A549 (cell line): Measurements from ENCODE around the gene COMT. TPM values are rescaled to one million over a fixed set of nuclear protein-coding genes. Genes with fewer than 3 reads are reported as not detected.
A peak's percentile ranks its signal among the peaks of the same experiment; 100 is the strongest.

ENCODE experiments used
- ATAC-seq, 2 experiments: fragments of 200-7000 bp in 1 of 2; fragments of >200 bp in 1 of 2; cut with Nextera tagmentation in 1 of 2; cut with Tn5 transposase in 1 of 2; 3 replicates each; pipeline versions ENCODE4 v1.8.0 to v1.9.1; 2018 to 2020; ENCODE audit warnings: mild to moderate bottlenecking in 1 of 2, moderate library complexity in 1 of 2
- CTCF ChIA-PET: fragments of 300-600 bp; sonication (Branson Sonifier 250); formaldehyde crosslinking; extraction: SDS; loops from one replicate; lab custom pipeline; 2021; ENCODE audit warnings: antibody characterized with exemption, inconsistent platforms; lab: Yijun Ruan, JAX
- POLR2A ChIA-PET: fragments of 350-600 bp; formaldehyde crosslinking; extraction: SDS; loops from one replicate; lab custom pipeline; 2021; ENCODE audit warnings: antibody characterized with exemption, inconsistent platforms; lab: Yijun Ruan, JAX
- DNase-seq, 2 experiments: peaks; one replicate each; pipeline versions ENCODE4 v3.0.0 to v3.0.0-alpha.2; 2011 to 2016; ENCODE audit warnings: low read depth in 1 of 2, low spot score in 1 of 2
- FAIRE-seq: peaks from 2 replicates; lab custom pipeline; 2011; peaks lifted over from hg19 to GRCh38; lab: Jason Lieb, UNC
- H3K27ac ChIP-seq, 2 experiments: fragments of >200 bp; sonication (Bioruptor Twin); formaldehyde crosslinking; 3 replicates each; pipeline ENCODE4 v1.5.1; 2016 to 2017
- H3K4me1 ChIP-seq: fragments of >200 bp; sonication (Bioruptor Twin); formaldehyde crosslinking; 3 replicates; pipeline ENCODE4 v1.6.1; 2016
- H3K4me2 ChIP-seq: fragments of >200 bp; sonication (Bioruptor Twin); formaldehyde crosslinking; 3 replicates; pipeline ENCODE4 v1.6.1; 2016
- H3K4me3 ChIP-seq: fragments of >200 bp; sonication (Bioruptor Twin); formaldehyde crosslinking; 3 replicates; pipeline ENCODE4 v1.5.1; 2016
- H3K9me3 ChIP-seq: fragments of >200 bp; sonication (Bioruptor Twin); formaldehyde crosslinking; 3 replicates; pipeline ENCODE4 v1.6.1; 2016
- BHLHE40 ChIP-seq: IDR thresholded peaks from 2 replicates; pipeline ENCODE4 v1.6.1; 2012; ENCODE audit warnings: low read depth, low read length, inconsistent platforms
- CEBPB ChIP-seq, 2 experiments: fragments of >200 bp in 1 of 2; sonication (Bioruptor Twin) in 1 of 2; formaldehyde crosslinking in 1 of 2; IDR thresholded peaks; 2 replicates each; pipeline ENCODE4 v1.6.1; 2012 to 2016
- E2F6 ChIP-seq: IDR thresholded peaks from 2 replicates; pipeline ENCODE4 v1.6.1; 2012; ENCODE audit warnings: low read depth, borderline replicate concordance
- EHMT2 ChIP-seq: fragments of 200-600 bp; sonication (generic); IDR thresholded peaks from 2 replicates; pipeline ENCODE4 v1.6.1; 2016; ENCODE audit warnings: antibody characterized with exemption, low read depth, mild to moderate bottlenecking, moderate library complexity
- EP300 ChIP-seq, 2 experiments: fragments of >200 bp; sonication (Bioruptor Twin); formaldehyde crosslinking; IDR thresholded peaks; 2 replicates in 1 of 2; 3 replicates in 1 of 2; pipeline ENCODE4 v1.6.1; 2016 to 2017
- HDAC2 ChIP-seq: fragments of 200-600 bp; sonication (generic); IDR thresholded peaks from 2 replicates; pipeline ENCODE4 v1.6.1; 2016
- HEYL ChIP-seq: fragments of 250-450 bp; sonication (Bioruptor Pico); IDR thresholded peaks from 2 replicates; pipeline ENCODE4 v1.8.0; 2021; ENCODE audit warnings: mild to moderate bottlenecking, moderate library complexity
- JUNB ChIP-seq: fragments of >200 bp; sonication (Bioruptor Twin); formaldehyde crosslinking; IDR thresholded peaks from 2 replicates; pipeline ENCODE4 v1.6.1; 2016
- KDM5A ChIP-seq: fragments of 200-600 bp; sonication (generic); IDR thresholded peaks from 2 replicates; pipeline ENCODE4 v1.6.1; 2016; ENCODE audit warnings: antibody characterized with exemption, mild to moderate bottlenecking
- MAFK ChIP-seq: fragments of 450-650 bp; IDR thresholded peaks from 2 replicates; pipeline ENCODE4 v1.6.1; 2014; ENCODE audit not compliant: partially characterized antibody
- MYC ChIP-seq: IDR thresholded peaks from 2 replicates; pipeline ENCODE4 v1.6.1; 2012; ENCODE audit warnings: mild to moderate bottlenecking, inconsistent platforms, low read length, improper control_type of control experiment, borderline replicate concordance
- PHF8 ChIP-seq: fragments of 200-600 bp; sonication (generic); IDR thresholded peaks from 2 replicates; pipeline ENCODE4 v1.6.1; 2016; ENCODE audit warnings: low read depth, mild to moderate bottlenecking, antibody characterized with exemption, moderate library complexity, borderline replicate concordance
- POLR2AphosphoS2 ChIP-seq: conservative IDR thresholded peaks from 2 replicates; pipeline ENCODE4 v1.6.1; 2012; ENCODE audit warnings: low read length, improper control_type of control experiment, inconsistent platforms
- RAD21 ChIP-seq, 2 experiments: fragments of >200 bp in 1 of 2; sonication (Bioruptor Twin) in 1 of 2; formaldehyde crosslinking in 1 of 2; IDR thresholded peaks in 1 of 2; conservative IDR thresholded peaks in 1 of 2; 2 replicates in 1 of 2; 3 replicates in 1 of 2; pipeline ENCODE4 v1.6.1; 2012 to 2018; ENCODE audit warnings: inconsistent platforms in 1 of 2
- RFX5 ChIP-seq: fragments of 450-650 bp; IDR thresholded peaks from 2 replicates; pipeline ENCODE4 v1.7.1; 2014; ENCODE audit warnings: antibody characterized with exemption, mild to moderate bottlenecking, moderate library complexity
- ZC3H11A ChIP-seq: fragments of 450-650 bp; IDR thresholded peaks from 2 replicates; pipeline ENCODE4 v1.6.1; 2014; ENCODE audit warnings: antibody characterized with exemption, mild to moderate bottlenecking
- ZNF302 ChIP-seq: fragments of 250-450 bp; sonication (Bioruptor Pico); IDR thresholded peaks from 2 replicates; pipeline ENCODE4 v1.9.0; 2021; ENCODE audit warnings: inconsistent platforms, mild to moderate bottlenecking, moderate library complexity
- WGBS: methylation state at CpG from one replicate; pipeline ENCODE4 v1.1.6; 2017; ENCODE audit errors: missing lambda C conversion rate; 5-methylcytosine and 5-hydroxymethylcytosine counted together
- polyA plus RNA-seq, 4 experiments: library from polyadenylated mRNA; depleted of rRNA in 3 of 4; stranded (reverse); fragments of >200 nt; fragmentation: RNase III in 1 of 4; extraction: RNeasy Plus Mini Kit Qiagen cat#74134 plus additional on column Dnase treatment in 1 of 4; gene quantifications; 2 replicates in 3 of 4; 3 replicates in 1 of 4; pipeline ENCODE4 v1.2.3, GENCODE V29; 2011 to 2017
- TF ChIP-seq, protein P1 (sequence below): fragments of >200 bp; sonication (Bioruptor Twin); formaldehyde crosslinking; IDR thresholded peaks from 3 replicates; pipeline ENCODE4 v1.5.1; 2016
- TF ChIP-seq, protein P2 (sequence below): fragments of 250-450 bp; sonication (Bioruptor Pico); IDR thresholded peaks from 2 replicates; pipeline ENCODE4 v1.5.0; 2020; ENCODE audit warnings: low read depth, mild to moderate bottlenecking, moderate library complexity
- TF ChIP-seq, protein P3 (sequence below): IDR thresholded peaks from 2 replicates; pipeline ENCODE4 v1.6.1; 2012

COMT gene
- polyA plus RNA-seq, 2 of the 4 experiments (the other 2 are of a cell fraction): 72.3 to 125 TPM

DNA sequence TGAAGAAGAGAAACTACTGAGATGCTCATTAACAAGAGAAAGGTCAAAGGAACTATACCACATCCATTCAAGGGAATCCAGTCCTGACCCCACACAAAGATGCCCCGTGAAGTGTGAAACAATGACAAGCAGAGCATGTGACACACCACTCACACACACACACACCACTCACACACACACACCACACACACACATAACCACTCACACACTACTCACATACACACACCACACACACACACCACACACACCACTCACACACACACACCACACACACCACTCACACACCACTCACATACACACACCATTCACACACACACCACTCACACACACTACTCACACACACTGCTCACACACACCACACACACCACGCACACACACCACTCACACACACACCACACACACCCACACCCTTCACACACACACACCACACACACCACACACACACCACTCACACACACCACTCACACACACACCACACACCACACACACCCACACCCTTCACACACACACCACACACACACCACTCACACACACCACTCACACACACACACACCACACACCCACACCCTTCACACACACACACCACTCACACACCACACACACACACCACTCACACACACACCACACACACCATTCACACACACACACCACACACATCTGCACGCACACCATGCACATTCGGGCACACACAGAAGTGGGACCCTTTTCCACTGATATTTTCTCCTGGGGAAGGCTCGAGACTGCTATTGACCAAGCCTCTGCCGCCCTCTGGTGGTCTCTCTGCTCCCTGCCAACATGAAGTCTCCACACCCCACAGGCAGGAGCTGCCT, 32.0 kb upstream of the COMT start (continued):
- TF ChIP-seq, protein P1, sequence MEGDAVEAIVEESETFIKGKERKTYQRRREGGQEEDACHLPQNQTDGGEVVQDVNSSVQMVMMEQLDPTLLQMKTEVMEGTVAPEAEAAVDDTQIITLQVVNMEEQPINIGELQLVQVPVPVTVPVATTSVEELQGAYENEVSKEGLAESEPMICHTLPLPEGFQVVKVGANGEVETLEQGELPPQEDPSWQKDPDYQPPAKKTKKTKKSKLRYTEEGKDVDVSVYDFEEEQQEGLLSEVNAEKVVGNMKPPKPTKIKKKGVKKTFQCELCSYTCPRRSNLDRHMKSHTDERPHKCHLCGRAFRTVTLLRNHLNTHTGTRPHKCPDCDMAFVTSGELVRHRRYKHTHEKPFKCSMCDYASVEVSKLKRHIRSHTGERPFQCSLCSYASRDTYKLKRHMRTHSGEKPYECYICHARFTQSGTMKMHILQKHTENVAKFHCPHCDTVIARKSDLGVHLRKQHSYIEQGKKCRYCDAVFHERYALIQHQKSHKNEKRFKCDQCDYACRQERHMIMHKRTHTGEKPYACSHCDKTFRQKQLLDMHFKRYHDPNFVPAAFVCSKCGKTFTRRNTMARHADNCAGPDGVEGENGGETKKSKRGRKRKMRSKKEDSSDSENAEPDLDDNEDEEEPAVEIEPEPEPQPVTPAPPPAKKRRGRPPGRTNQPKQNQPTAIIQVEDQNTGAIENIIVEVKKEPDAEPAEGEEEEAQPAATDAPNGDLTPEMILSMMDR: peak; percentile 75
- TF ChIP-seq RAD21 (conservative IDR thresholded peaks at IDR 0.05 in 1 of 2, IDR thresholded peaks at IDR 0.05 in 1 of 2): peak; percentile 92 to 94
- no peak for TF ChIP-seq EHMT2
- TF ChIP-seq ZNF302 (CRISPR knock-in tag): no peak
- TF ChIP-seq CEBPB (IDR thresholded peaks at IDR 0.05): no peak
- TF ChIP-seq MYC: no peak
- no peak for TF ChIP-seq EP300 (IDR thresholded peaks at IDR 0.05)
- TF ChIP-seq HEYL (CRISPR knock-in tag): no peak
- TF ChIP-seq ZC3H11A: no peak

GRCh38 chr22:19910180-19910744, 31.3 kb upstream of the COMT start:
- no peaks in the 10 kb centered on the region for H3K9me3 ChIP-seq
- H3K4me1 ChIP-seq: no peaks in the 10 kb centered on the region
- ChIA-PET POLR2A (interaction anchor here (0.6 to 0.8 kb wide), 2 partner anchors 14 to 180 kb away, joined by 4 to 8 read pairs; no protein-coding TSS in a partner anchor), CTCF (interaction anchor here (0.5 to 9.9 kb wide), 51 partner anchors 9 to 233 kb away, joined by 3 to 215 read pairs (median 4); partner anchors contain the start of genes GNB1L and RTL10)
- 0% methylated on average over 1 of the region's 4 CpGs for WGBS
- DNase-seq (no peak), FAIRE-seq (no peak), ATAC-seq (peak; percentile 33 to 35; a peak in 4 of 6 replicates)
- H3K4me3 ChIP-seq: no peak overlapping the region
- H3K4me2 ChIP-seq: no peak overlapping the region
- H3K27ac ChIP-seq: 0 out of 6 replicates have a peak overlapping the region, but pooled peaks of 1 of the 2 experiments have one; percentile 35
- TF ChIP-seq HDAC2 (no peak), E2F6 (no peak), JUNB (no peak), HEYL (CRISPR knock-in tag) (no peak), RFX5 (no peak), POLR2AphosphoS2 (no peak), ZNF302 (CRISPR knock-in tag) (no peak), PHF8 (no peak), BHLHE40 (no peak), KDM5A (no peak), MYC (no peak), MAFK (no peak)
- TF ChIP-seq, protein P2, sequence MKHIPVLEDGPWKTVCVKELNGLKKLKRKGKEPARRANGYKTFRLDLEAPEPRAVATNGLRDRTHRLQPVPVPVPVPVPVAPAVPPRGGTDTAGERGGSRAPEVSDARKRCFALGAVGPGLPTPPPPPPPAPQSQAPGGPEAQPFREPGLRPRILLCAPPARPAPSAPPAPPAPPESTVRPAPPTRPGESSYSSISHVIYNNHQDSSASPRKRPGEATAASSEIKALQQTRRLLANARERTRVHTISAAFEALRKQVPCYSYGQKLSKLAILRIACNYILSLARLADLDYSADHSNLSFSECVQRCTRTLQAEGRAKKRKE (CRISPR knock-in tag): no peak
- TF ChIP-seq, protein P3, sequence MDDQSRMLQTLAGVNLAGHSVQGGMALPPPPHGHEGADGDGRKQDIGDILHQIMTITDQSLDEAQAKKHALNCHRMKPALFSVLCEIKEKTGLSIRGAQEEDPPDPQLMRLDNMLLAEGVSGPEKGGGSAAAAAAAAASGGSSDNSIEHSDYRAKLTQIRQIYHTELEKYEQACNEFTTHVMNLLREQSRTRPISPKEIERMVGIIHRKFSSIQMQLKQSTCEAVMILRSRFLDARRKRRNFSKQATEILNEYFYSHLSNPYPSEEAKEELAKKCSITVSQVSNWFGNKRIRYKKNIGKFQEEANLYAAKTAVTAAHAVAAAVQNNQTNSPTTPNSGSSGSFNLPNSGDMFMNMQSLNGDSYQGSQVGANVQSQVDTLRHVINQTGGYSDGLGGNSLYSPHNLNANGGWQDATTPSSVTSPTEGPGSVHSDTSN: no peak
- TF ChIP-seq, protein P1: no peak; the same call in 1 of the 3 replicates
